Stimulated activated CD8-positive, alpha-beta memory T cell treated with anti-CD3 and anti-CD28 coated beads, Interleukin-15, amount 100 ng/mL, for 1 hour (primary cell): ENCODE data around the gene VAMP4.
"Not testable (repeated sequence)": the region's sequence is repeated elsewhere in the genome, so short reads cannot be mapped to it uniquely, and the experiment has no call there.

Experiments used
- DNase-seq: peaks from one replicate; pipeline ENCODE4 v3.0.0-alpha.2; 2020; ENCODE audit warnings: low read depth

The VAMP4 gene

GRCh38 chr1:171751221-171751620 is 9.4 kb upstream of the VAMP4 start:
- no peak for DNase-seq

GRCh38 chr1:171748651-171749050 is 6.8 kb upstream of the VAMP4 start:
- DNase-seq, result no peak

DNA sequence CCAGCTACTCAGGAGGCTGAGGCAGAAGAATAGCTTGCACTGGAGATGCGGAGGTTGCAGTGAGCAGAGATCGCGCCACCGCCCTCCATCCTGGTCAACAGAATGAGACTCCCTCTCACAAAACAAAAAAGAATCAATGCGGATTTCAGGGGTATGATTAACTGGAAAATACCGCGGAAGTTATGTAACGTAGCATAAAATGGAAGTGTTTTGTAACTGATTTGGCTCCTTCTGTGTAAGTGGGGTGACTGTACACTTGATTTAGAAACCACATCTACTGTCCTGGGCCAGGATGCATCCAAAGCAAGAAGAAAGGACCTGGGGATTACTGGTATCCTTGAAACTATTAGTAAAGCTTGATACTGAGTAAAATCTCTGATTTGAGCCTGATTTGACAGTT is 3.1 kb upstream of the VAMP4 start:
- DNase-seq, result no peak

GRCh38 chr1:171743081-171743870 is 1.4 kb upstream of the VAMP4 start:
- no peak for DNase-seq

- no peak for DNase-seq
These were observed 685 bp upstream of the VAMP4 start for GRCh38 chr1:171742577-171742922.

GRCh38 chr1:171740987-171741871 is 636 bp downstream of the VAMP4 start:
- DNase-seq, result no peak

DNA sequence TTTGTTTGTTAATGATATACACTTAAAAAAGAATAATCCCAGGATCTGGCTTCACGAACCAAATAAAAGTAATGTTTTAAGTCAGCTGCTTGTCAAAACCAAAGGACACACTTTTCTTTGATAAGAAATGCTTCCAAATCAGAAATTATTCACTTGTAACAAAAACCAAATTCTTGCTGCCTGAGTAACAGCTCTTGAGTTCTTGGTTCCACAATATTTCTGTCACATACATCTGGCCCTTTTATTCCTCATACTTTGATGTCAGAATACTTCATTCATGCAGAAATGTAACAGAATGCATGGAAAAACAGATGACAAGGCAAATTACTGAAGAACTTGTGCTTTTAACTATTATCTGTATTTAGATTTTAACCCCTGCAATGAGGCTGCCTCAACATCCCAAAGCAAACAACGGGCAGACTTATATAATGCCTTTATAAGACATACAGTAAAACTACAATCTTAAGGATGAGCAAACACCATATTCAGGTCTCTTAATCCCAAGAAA is 1.5 kb downstream of the VAMP4 start:
- no peak for DNase-seq

DNA sequence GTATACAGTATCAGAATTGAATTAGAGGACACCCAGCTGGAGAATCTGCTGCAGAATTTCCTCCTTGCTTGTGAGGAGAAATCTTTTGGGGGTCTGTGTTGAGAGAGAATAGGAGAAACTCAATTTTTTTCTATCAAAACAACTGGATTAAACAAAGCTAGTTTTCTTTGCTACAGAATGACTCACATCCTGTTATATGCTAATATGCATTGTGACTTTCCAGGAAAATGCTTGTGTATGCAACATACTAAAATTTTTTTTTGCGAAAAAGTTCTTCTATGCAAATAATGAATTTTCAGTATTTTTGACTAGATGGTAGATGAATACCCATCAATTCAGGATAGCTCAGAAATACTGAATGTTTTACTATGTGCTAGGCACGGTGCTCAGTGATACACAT is 2.2 kb downstream of the VAMP4 start:
- no peak for DNase-seq

DNA sequence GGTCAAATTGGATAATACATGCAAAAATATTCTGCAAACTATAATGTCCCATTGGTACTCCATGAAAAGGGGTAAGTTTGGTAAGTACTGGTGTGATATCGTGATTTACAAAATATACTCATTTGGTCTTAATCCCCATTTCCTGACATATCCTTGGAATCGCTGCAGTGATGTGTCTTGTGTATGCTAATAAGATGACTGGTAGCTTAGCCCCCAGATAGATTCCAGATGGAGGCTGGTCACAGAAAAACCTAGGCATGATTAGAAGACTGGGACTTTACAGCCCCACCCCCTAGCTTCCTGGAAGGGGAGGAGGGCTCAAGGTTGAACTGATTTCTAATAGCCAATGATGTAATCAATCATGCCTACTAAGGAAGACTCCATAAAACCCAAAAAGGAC is 3.0 kb downstream of the VAMP4 start:
- DNase-seq, result no peak

DNA sequence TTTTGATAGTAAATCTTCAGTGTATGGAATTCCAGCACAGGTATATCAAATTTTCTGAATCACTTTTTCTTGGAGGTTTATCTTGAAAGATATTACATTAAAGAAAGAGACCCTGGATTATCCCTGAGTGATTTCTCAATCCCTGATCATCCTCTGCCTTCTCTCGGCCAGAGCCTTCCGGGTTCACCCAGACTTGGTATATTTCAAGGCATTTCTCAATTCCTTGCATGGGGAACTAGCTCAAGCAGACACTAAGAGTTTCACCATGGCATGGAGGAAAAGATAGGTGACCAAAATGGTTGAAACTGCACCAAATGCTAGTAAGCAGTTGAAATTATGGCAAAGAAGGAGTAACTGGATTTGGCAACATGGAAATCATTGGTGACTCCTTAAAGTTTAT is 5.7 kb downstream of the VAMP4 start:
- no peak for DNase-seq

DNA sequence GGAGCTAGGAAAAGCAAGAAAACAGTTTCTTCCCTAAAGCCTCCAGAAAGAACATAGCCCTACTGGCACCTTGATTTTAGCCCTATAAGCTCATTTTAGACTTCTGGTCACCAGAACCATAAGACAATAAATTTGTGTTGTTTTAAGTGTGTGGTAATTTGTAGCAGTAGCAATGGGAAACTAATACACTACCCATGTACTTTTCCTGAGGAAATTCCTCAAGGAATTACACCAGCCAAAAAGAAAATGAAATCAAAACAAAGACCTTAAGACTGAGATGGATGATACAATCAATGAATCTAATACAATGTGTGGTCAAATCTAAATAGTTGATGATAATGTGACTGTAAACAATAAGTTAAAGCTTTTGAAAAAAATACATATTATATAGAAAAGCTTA is 11.8 kb downstream of the VAMP4 start:
- DNase-seq, result no peak

- no peak for DNase-seq
These were observed 14.1 kb downstream of the VAMP4 start for GRCh38 chr1:171727778-171728177.

- DNase-seq, result not testable (repeated sequence)
These were observed 18.7 kb downstream of the VAMP4 start for GRCh38 chr1:171723180-171723579.

GRCh38 chr1:171718848-171719247 is 23.0 kb downstream of the VAMP4 start:
- DNase-seq, result no peak

GRCh38 chr1:171718216-171718615 is 23.6 kb downstream of the VAMP4 start:
- DNase-seq, result no peak

- DNase-seq, result no peak
These were observed 24.7 kb downstream of the VAMP4 start for GRCh38 chr1:171717062-171717718.

DNA sequence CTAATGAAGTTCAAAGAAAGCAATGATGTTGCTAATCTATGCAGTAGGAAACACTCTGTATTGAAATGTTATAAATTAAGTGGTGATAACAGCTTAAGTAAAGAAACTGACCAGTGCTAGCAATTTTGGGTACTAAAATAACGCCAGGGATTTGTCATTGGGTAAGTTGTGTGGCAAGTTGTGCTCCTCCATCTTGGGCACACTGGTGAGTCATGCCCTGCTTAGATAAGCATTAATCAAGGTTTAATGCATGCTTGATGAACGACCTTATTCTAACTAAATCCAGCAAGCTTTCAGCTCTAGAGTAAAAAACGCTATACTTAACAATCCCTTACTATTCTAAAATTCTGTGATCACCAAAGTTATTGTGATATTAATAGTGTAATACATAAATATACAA is 25.2 kb downstream of the VAMP4 start:
- no peak for DNase-seq

- no peak for DNase-seq
These were observed 26.0 kb downstream of the VAMP4 start for GRCh38 chr1:171715813-171716251.

GRCh38 chr1:171712341-171712740 is 29.5 kb downstream of the VAMP4 start:
- DNase-seq, result no peak

DNA sequence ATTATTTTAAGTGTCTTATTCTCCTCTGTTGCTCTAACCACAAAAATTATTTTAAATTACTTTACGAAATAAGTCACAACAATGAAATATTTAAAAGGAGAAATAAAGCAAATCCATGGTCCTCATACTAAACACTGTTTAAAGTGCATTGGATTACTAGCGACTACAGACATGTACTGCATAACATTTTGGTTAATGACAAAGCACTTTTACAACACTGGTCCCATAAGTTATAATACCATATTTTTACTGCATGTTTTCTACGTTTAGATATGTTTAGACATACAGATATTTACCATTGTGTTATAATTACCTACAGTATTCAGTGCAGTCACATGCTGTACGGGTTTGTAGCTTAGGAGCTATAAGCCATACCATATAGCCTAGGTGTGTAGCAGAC is 30.2 kb downstream of the VAMP4 start:
- DNase-seq, result no peak

DNA sequence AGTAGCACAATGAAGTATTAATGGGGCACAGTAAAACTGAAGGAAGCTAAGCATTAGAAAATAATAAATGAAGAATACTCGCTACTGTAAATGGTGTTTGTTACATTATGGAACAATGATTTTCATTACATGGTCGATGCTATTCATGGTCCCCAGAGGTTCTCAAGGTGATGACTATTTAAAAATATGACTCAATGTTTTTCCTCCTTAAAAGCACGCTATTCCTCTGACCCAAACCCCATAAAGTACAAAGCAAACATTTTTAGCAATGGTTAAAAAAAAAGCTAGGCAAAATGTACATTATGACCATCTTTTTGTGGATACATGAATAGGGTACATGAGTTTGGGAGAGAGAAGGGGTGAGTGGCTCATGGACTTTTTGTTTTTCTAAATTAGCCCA is 34.3 kb downstream of the VAMP4 start:
- DNase-seq, result no peak

DNA sequence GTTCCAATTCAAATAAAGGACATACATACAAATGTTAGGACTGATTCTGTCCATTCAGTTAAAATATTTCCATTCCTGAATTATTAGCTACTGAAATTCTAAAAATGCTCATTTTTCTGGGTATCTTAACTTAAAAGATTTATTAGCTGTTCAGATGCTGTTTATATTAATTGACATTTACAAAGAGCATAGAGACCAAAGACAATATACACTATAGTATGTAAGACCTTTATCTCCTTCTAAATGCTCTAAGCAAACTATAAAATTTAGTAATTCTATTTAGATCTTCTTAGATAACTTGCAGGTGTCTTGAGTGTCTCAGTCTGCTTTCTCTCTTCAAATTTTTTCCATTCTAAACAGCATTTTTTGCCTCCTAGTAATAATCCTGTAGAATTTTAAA is 39.3 kb downstream of the VAMP4 start:
- no peak for DNase-seq

- no peak for DNase-seq
These were observed 42.3 kb downstream of the VAMP4 start for GRCh38 chr1:171699531-171699930.
